Activated naive CD4-positive, alpha-beta T cell treated with Interleukin-2 at 50 U/mL for 16 hours (primary cell): ENCODE results near the gene RASA4B.
"Not testable (repeated sequence)": the region's sequence is repeated elsewhere in the genome, so short reads cannot be mapped to it uniquely, and the experiment has no call there.

Experiments used
- DNase-seq: peaks from one replicate; pipeline ENCODE4 v3.0.0-alpha.2; 2020

Gene RASA4B

DNA sequence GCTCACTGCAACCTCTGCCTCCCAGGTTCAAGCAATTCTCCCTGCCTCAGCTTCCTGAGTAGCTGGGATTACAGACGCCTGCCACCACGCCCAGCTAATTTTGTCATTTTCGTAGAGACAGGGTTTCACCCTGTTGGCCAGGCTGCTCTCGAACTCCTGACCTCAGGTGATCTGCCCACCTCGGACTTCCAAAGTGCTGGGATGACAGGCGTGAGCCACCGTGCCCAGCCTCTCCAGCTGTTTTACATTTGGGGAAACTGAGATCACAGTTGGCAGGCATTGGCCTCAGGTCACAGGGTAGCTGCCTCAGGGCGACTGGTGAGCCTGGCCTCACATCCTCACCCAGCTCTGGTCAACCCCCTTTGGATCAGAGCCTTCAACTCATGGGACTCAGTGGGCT is 7.0 kb downstream of the RASA4B start:
- not testable (repeated sequence) for DNase-seq

DNA sequence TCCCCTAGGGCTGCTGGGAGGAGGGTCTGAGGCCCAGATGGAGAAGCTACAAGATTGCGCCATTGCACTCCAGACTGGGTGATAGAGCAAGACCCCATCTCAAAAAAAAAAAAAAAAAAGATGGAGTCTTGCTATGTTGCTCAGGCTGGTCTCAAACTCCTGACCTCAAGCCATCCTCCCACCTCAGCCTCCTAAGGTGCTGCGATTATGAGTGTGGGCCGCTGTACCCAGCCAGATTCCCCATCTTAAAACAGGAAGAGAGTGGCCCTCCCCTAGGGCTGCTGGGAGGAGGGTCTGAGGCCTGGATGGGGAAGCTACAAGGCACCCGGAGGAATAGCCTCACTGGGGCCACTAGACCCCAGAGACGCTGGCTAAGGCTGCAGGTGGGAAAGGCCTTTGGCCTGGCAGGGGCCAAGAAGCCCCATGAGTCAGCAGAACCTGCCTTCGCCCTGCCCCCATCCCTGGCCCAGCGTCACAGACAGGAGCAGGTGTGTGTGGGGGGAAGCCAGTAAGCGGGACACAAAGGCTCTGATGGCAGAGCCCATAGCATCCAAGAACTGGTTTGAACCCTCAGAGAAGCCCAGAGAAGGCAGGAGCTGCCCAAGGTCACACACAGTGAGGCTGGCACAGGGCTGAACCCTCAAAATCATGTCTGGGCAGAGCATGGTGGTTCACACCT is 10.0 kb downstream of the RASA4B start:
- not testable (repeated sequence) for DNase-seq

DNA sequence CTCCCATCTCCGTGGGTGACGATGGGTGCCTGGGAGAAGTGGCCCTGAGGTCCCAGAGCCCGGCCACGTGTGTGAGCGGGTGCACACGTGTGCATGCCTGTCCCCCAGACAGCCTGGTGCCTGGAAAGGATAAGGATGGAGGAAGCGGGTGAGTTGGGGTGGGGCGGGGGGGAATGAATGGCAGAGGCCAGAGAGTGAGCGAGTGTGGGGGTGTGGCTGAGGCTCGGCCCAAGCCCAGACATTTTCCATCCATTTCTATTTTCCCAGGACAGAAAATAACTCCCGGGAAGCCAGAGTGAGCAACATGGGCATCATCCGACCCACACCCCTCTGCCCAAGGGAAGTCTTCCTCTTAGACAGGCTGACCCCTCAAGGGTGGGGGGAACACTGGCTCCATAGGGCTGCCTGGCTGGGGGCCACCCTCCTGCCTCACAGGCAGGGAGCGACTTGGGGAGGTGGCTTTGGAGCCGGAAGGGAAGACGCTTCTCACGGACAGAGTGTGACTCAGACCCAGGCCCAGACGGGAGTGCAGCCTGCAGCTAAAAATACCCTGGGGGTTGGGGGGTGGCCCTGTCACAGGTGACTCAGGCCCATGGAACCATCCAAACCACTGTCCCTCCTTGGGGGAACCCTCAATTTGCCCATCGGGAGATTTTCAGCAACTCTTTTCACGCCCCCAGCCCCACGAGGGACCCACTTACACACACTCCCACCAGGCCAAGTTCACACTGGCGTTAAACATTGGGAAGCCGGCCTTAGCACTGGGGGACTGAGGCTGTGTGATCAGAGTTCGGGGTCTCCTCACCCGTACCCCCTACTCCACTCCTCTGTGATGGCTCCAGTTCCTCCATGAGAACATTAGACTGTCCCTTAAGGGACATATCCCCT is 12.0 kb downstream of the RASA4B start:
- DNase-seq, result not testable (repeated sequence)

DNA sequence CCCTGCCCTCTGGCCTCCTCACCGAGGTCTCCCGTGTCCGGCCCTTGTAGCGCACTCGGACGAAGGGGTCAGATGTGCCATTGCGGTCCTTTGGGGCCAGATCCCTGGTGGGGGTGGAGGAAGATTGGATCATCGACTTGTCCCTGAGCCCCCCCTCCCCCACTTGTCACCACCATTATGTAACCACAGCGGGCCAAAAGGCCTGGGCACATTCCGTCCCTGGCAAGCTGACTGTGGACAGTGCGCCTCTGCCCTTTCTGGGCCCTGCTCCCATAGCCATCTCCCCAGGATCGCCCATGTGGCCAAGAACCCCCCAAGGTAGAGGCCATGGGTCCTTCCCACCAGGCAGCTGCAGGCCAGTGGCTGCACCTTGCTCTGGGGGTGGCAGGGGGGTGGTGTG is 14.4 kb downstream of the RASA4B start:
- not testable (repeated sequence) for DNase-seq

DNA sequence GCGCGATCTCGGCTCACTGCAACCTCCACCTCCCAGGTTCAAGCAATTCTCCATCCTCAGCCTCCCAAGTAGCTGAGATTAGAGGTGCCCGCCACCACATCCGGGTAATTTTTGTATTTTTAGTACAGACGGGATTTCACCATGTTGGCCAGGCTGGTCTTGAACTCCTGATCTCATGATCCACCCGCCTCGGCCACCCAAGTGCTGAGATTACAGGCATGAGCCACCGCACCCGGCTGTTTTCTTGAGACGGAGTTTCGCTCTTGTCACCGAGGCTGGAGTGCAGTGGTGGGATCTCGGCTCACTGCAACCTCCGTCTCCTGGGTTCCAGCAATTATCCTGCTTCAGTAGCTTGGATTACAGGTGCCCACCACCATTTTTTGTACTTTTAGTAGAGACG is 19.3 kb downstream of the RASA4B start:
- DNase-seq, result not testable (repeated sequence)

DNA sequence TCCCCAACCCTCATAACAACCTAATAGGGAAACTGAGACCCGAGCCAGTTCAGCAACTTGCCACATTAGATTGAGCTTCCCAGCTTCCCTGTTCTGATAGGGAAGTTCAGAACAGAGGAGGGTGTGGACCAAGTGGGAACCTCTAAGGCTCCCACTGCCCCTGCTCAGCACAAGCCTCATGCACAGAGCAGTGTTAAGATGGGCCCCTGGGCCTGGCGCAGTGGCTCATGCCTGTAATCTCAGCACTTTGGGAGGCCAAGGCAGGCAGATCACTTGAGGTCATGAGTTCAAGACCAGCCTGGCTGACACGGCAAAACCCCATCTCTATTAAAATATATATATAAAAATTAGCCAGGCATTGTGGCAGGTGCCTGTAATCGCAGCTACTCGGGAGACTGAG is 20.3 kb downstream of the RASA4B start:
- not testable (repeated sequence) for DNase-seq

DNA sequence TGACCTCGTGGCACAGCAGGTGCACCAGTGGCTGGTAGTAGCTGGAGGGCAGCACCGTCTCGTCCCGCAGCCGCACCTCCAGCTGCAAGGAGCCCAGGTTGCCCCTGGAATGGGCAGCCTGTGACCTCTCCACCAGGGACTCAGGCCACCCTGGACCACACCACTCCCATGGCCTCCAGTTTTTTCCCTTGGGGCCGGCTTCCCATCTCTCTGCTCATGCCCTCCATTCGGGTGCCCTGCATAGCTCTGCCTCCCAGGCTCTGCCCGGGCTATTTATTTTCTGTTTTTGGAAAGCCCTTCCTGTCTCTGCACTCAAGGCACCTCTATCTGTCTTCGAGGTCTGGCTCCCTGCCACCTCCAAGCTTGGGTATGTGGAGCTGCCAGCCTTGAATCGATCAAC is 20.7 kb downstream of the RASA4B start:
- DNase-seq, result not testable (repeated sequence)

DNA sequence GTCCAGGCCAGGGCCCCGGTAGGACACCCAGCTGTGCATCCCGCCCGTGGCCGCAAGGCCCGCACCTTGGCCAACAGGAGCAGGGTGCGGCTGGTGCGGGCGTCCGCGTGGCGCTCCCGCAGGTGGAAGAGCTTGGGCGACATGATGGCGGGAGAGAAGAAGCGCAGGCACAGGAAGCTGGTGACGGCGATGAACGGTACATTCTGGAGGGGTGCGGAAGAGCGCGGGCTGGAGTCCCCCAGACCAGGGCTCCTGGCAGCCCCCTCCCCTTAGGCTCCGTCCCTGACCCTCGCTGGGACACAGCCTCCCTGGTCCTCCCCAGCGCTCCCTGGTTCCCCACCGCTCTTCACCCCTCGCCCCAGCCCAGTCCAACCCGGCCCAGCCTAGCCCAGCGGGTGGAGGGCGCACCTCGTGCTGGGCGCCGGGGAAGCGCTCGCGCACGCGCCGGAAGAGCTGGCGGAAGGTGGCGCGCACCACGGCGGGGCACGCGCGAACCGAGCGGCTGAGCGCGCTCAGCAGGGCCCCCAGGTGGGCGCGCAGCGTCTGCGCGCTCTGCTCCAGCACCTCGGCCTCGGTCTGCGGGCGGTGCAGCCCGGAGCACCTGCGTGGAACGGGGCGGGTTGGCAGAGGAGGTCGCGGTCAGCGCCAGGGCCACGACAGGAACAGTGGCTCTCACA is 23.0 kb downstream of the RASA4B start:
- DNase-seq, result not testable (repeated sequence)

DNA sequence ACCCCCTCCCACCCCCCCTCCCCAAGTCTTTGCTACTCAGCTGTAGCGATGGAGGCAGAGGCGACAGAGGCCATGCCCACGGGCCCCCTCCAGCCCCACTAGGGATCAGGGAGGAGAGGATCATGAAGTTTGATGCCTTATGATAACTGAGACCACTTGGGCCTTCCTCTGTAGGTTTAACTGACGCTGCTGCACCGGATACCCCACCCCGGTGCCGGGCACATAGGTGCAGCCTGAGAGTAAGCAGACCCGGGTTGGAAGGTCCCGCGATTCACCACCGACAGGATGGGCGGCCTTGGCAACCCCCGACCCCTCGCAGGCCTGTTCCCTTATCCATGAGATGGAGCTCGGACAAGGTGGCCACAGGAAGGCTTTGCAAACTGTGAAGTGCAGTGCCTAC is 23.6 kb downstream of the RASA4B start:
- DNase-seq, result peak; percentile 15

DNA sequence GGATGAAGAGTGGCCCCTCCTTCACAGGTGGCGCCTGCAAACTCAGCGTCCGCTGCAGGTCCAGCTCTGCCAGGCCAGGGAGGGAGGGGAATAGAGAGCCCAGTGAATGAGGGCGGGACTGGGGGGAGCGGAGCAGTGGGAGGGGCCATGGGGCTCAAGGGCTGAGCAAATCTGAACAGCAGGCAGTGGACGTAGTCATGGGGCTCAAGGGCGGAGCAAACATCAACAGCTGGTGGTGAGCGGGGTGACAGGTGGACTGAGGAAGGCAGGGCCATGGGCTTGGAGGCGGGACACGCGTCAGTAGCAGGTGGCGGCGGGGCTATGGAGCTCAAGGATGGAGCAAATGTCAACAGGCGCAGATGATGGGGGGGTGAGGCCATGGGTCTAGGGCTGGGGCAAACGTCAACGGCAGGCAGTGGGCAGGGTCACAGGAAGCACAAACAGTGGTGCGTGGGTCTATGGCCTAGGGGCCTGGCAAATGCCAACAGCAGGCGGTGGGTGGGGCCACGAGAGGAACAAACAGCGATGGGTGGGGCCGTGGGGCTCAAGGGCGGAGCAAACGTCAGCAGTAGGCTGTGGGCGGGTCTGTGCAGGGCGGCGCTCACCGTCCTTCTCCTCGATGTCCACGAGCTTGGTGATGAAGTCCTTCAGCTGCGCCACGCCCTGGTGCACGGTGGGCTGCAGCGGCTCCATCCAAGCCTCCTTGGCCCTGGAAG is 24.2 kb downstream of the RASA4B start:
- not testable (repeated sequence) for DNase-seq

DNA sequence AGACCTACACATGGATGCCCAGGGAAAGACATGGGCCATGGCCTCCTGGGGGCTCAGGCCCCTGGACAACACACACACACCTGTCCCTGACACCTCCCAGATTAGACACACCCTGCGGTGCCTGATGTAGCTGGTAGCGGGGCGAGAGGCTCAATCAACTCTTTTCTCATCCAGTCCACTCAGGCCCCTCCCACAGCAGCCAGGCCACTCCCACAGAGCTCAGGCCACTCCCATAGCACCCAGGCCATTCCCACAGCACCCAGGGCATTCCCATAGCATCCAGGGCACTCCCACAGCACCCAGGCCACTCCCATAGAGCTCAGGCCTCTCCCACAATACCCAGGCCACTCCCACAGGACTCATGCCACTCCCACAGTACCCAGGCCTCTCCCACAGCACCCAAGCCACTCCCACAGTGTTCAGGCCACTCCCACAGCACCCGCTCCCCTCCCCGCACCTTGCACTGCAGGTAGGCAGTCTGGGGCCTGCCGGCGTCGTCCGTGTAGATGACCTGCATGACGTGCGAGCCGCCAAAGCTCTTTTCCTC is 27.0 kb downstream of the RASA4B start:
- peak; percentile 69 for DNase-seq

DNA sequence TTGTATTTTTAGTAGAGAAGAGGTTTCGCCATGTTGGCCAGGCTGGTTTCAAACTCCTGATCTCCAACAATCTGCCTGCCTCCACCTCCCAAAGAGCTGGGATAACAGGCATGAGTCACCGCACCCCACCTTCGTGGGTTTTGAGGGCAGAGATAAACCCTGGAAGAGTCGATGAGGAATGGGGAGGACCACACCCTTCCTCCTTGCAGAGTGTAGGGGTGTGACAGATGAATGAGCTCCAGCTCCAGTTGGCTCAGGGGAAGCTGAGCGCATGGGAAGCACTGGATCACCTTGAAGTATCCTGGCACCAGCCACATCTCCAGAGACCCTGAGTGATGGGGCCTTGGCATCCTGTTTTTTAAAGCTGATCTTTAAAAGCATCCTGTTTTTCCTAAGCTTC is 33.3 kb downstream of the RASA4B start:
- not testable (repeated sequence) for DNase-seq

DNA sequence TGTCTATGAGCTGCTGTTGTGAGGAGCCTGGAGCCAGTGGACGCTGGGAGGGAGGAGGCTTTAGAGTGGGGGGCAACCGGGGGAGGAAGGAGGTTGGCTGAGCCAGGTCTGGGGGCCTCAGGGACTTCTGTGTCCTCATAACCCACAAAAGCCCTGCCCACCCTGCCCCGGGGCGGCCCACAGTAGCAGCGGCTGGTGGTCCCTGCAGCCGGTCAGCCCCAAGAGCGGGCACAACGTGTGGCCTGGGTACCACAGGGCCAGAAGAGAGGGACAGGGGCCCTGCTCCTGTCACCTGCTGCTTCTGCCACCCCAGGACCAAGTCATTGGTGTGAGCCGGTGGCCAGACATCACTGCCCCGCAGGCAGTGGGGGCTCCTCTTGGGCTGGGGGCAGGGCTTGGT is 35.6 kb downstream of the RASA4B start:
- not testable (repeated sequence) for DNase-seq

DNA sequence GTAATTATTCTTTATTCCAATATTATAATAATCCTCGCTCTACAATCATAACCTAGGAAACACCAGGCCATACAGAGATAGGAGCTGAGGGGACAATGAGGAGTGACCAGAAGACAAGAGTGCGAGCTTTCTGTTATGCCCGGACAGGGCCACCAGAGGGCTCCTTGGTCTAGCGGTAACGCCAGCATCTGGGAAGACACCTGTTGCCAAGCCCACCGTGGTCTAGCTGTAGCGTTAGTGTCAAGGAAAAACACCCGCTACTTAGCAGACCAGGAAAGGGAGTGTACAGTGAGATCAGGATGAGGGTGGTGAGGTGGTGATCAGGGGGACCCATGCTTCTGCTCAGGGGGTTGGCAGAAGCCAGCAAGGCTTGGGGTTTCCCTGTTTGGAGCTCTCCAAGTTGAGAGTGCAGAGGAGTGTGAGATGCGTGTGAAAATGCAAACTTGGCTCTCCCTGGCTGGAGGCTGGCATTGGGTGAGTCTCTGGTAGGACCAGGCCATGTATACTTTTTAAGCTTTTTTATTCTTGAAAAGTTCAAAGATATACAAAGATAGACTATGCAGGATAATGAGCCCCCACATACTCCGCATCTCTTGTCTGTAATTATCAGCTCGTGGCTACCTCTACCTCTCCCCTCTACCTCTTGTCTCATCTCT is 37.5 kb downstream of the RASA4B start:
- peak; percentile 34 for DNase-seq

DNA sequence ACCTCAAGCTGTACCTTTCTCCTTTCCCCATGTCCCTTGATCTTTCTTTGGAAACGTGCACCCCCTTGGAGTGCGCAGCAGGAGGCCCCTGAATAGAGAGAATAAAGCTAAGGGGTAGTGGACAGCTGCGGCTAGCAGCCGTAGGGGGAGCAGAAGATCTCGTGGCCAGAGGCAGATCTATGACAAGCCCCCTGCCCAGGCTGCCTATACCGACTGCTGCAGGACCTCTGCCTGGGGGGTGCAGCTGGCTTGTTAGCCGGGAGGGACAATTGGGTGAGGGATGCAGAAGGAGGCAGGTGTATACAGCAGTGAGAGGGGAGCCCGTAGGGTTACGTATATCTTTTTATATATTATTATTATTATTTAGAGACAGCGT is 38.4 kb downstream of the RASA4B start:
- not testable (repeated sequence) for DNase-seq

DNA sequence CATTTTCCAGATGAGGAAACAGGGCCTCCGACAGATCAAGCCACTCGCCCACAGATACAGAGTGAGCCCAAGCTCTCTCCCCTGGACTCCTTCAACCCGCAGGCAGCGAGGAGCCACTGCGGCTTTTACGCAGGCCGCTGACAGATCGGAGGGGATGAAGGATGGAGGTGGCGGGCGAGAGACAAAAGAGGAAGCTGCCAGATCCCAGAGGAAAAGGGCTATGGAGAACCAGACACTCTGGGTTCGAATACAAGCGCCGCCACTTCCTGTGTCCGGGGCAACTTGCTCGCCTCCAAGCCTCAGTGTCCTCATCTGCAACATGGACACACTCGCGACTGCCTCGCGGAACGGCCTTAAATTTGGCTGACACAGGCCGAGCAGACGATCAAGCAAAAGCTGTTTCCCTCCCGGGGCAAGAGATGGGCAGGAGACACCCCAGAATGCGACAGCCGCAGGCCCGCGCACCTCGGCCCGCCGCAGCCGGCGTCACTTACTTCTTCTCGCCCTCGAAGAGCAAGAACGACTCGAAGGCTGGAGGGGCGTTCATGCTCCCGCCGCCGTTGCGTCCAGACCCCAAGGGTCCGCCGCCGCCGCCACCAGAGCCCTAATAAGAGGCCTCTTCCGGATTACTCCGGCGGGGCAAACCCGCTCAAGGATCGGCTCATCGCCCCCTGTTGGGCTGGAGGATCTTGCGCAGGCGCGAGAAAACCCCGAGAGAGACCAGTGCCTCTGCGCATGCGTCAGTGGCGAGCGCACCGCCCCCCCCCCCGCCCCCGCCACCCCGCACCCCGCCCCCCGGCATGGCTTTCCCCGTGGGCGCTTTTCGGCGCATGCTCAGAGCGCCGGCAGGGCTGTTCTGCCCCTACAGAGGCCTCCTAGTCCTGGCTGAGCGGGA is 39.0 kb downstream of the RASA4B start, which contains the start of gene POLR2J:
POLR2J (minus strand) TSS at position 609 of the 895 bp plus-strand sequence; CDS start at position 547, 62 bp downstream.
- DNase-seq, result peak; percentile 90

DNA sequence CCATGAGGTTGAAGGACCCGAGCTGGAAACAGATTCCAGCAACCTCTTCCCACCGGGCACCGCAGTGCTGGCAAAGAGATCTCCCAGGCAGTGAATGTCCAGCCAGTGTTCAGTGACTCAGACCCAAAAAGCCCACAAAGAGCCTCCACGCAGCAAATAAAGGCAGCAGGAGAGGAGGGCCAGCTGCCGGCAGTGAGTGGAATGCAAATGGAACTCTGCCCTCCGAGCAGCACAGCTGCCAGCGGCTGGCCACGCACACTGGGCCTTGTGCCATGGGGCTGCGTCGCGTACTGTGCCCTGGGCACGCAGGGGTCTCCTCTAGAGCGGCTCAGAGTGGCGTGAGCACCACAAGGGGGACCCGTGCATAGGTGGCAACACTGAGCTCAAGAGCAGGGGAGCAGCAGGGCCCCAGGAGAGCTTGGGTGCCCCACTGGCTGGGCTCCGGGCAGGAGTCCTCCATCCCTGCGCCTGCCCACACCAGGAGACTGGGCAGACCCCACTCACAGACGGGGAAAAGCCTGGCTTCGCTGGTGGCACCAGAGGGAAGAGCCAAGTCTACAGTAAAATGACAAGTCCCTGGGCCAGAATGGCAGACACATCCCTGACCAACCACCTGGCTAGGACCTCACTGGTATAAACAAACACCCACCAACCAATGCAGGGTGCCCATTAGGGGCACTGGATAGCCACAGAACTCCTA is 42.7 kb downstream of the RASA4B start:
- not testable (repeated sequence) for DNase-seq

DNA sequence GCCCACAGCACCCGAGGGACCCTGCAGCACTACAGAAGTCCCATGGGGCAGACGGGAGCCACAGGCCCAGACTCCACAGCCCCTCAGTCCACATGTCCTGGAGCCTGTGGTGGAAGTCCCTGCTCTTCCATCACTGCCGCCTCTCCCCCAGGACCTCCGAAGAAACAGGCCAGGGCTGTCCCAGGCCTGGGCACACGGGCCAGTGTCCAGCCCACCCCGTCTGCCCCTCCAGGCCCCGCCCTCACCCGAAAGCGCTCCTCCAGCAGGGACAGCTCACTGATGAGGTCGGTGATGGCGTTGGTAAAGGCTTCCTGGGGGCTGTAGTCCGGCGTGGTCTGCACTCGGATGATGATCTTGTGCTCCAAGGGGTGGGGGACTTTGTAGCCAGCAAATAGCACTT is 43.5 kb downstream of the RASA4B start:
- not testable (repeated sequence) for DNase-seq

DNA sequence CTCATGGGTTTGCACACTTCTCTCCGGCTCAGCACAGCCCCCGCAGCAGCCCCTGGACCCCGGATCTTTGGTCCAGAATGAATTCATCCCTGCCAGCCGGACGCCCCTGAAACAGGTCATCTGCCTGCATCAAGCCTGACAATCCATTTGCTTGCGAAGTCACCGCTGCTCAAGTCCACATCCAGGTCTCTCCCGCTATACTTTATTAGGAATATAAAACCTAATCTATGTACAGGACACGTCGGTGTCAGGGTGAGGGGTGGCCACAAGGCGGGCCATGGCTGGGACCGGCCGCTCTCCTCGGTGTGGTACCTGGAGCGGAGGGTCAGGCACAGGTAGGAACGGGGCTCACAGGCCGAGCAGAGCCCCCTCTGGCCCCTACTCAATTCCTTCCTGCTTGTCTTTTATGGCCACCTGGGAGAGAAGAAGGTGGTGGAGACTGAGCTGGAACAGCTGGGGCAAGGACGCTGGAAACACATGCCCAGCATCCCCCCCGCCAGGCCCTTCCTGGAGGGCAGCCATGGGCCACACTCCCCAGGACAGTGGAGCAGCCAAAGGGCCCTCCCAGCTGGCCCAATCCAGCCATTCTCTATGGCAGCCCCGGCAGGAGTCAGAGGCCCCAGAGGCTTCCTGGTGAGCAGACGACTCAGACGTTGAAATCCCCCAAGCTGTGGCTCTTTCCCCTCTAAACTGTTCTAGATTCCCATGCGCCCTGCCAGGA is 44.1 kb downstream of the RASA4B start:
- no peak for DNase-seq
